ENCODE measurements around the gene TOX3.

GRCh38 chr16:52515068-52515671, 31.8 kb downstream of the TOX3 start:
- TF ChIP-seq CTCF (tag by site-specific recombination; IDR thresholded peaks at IDR 0.05) (no peak), ZBTB6 (tag by site-specific recombination; IDR thresholded peaks at IDR 0.05) (no peak), ZNF239 (tag by site-specific recombination; IDR thresholded peaks at IDR 0.05) (no peak), ZBTB11 (tag by site-specific recombination; conservative IDR thresholded peaks at IDR 0.05; ENCODE audit: low read depth) (no peak), ZNF24 (tag by site-specific recombination; IDR thresholded peaks at IDR 0.05) (no peak), ZNF404 (tag by site-specific recombination; IDR thresholded peaks at IDR 0.05) (no peak), YY1 (tag by site-specific recombination; IDR thresholded peaks at IDR 0.05) (no peak), ZNF654 (tag by site-specific recombination; IDR thresholded peaks at IDR 0.05; ENCODE audit: low read depth) (no peak), ZFHX2 (tag by site-specific recombination; conservative IDR thresholded peaks at IDR 0.05) (no peak)

All from HEK293 (cell line).